Ascending aorta (tissue), 2 donors: ENCODE measurements around the gene FRAS1. TPM values are rescaled to one million over a fixed set of nuclear protein-coding genes. Genes with fewer than 3 reads are reported as not detected.

ENCODE experiments used
- DNase-seq, 2 donors: peaks; one replicate each; pipeline ENCODE4 v3.0.0-alpha.2; 2019; ENCODE audit warnings: low spot score in 2 of 2
- H3K27ac ChIP-seq, 2 donors: fragments of 200-600 bp; sonication (generic); one replicate each; pipeline ENCODE4 v1.5.1; 2016 to 2017; ENCODE audit warnings: mild to moderate bottlenecking in 1 of 2
- H3K27me3 ChIP-seq: fragments of 200-600 bp; sonication (generic); one replicate; pipeline ENCODE4 v1.5.1; 2017
- H3K36me3 ChIP-seq, 2 donors: fragments of 200-600 bp; sonication (generic); one replicate each; pipeline ENCODE4 v1.5.1; 2016
- H3K4me1 ChIP-seq, 2 donors: fragments of 200-600 bp; sonication (generic); one replicate each; pipeline ENCODE4 v1.5.1; 2016 to 2017; ENCODE audit warnings: mild to moderate bottlenecking in 1 of 2
- H3K4me3 ChIP-seq, 2 donors: fragments of 200-600 bp; sonication (generic); one replicate each; pipeline ENCODE4 v1.5.1; 2016 to 2017; ENCODE audit warnings: mild to moderate bottlenecking in 1 of 2
- H3K9me3 ChIP-seq, 2 donors: fragments of 200-600 bp; sonication (generic); one replicate each; pipeline ENCODE4 v1.5.1; 2016
- CTCF ChIP-seq, 3 experiments: fragments of 200-600 bp in 2 of 3; fragments of 450-650 bp in 1 of 3; sonication (generic) in 2 of 3; IDR thresholded peaks; one replicate each; pipeline ENCODE4 v1.5.1; 2016 to 2019; ENCODE audit warnings: antibody characterized with exemption in 3 of 3, mild to moderate bottlenecking in 1 of 3, moderate library complexity in 1 of 3
- intact Hi-C: fragments of 100-400 bp; cut with DNase I; formaldehyde crosslinking; loops from one replicate; pipeline ENCODE4 v1.15.1; 2023
- total RNA-seq: library from RNA; depleted of rRNA; stranded (reverse); fragments of >200 nt; gene quantifications from one replicate; pipeline ENCODE4 v1.1.0, GENCODE V29; 2016

Gene FRAS1
- total RNA-seq, 1 donor from 2014 or later: 0.75 TPM

GRCh38 chr4:78143634-78144033 lies 86.5 kb downstream of the FRAS1 start:
- DNase-seq: no peak
- H3K4me1 ChIP-seq: no peaks in the 10 kb centered on the region
- no peaks in the 10 kb centered on the region for H3K27me3 ChIP-seq
- H3K27ac ChIP-seq: no peak overlapping the region
- H3K4me3 ChIP-seq: no peak overlapping the region
- no peaks in the 10 kb centered on the region for H3K9me3 ChIP-seq
- no peak for TF ChIP-seq CTCF (IDR thresholded peaks at IDR 0.05)
- intact Hi-C loops: no loop called here
- no peaks in the 10 kb centered on the region for H3K36me3 ChIP-seq

GRCh38 chr4:78145008-78145407 lies 87.9 kb downstream of the FRAS1 start:
- H3K9me3 ChIP-seq: no peaks in the 10 kb centered on the region
- no peaks in the 10 kb centered on the region for H3K27me3 ChIP-seq
- no peak overlapping the region for H3K4me3 ChIP-seq
- no peaks in the 10 kb centered on the region for H3K4me1 ChIP-seq
- H3K36me3 ChIP-seq: no peaks in the 10 kb centered on the region
- intact Hi-C loops: no loop called here
- no peak for DNase-seq
- H3K27ac ChIP-seq: no peak overlapping the region
- no peak for TF ChIP-seq CTCF (IDR thresholded peaks at IDR 0.05)

- TF ChIP-seq CTCF (IDR thresholded peaks at IDR 0.05): no peak
- H3K36me3 ChIP-seq: no peaks in the 10 kb centered on the region
- H3K9me3 ChIP-seq: no peaks in the 10 kb centered on the region
- H3K27ac ChIP-seq: no peak overlapping the region
- H3K4me1 ChIP-seq: no peaks in the 10 kb centered on the region
- H3K27me3 ChIP-seq: no peaks in the 10 kb centered on the region
- H3K4me3 ChIP-seq: no peak overlapping the region
- DNase-seq: no peak
- intact Hi-C loops: no loop called here
Measured at GRCh38 chr4:78145622-78146021, 88.5 kb downstream of the FRAS1 start.

GRCh38 chr4:78149751-78150542 lies 92.8 kb downstream of the FRAS1 start:
- Histone ChIP-seq H3K4me3 (no peak overlapping the region), H3K27ac (no peak overlapping the region), H3K36me3 (no peaks in the 10 kb centered on the region), H3K27me3 (no peaks in the 10 kb centered on the region), H3K4me1 (no peaks in the 10 kb centered on the region), H3K9me3 (no peaks in the 10 kb centered on the region)
- no peak for DNase-seq
- TF ChIP-seq CTCF (IDR thresholded peaks at IDR 0.05): no peak
- intact Hi-C loops: no loop called here

- no peaks in the 10 kb centered on the region for H3K9me3 ChIP-seq
- H3K27me3 ChIP-seq: no peaks in the 10 kb centered on the region
- TF ChIP-seq CTCF (IDR thresholded peaks at IDR 0.05): no peak
- intact Hi-C loops: no loop called here
- H3K27ac ChIP-seq: no peak overlapping the region
- no peaks in the 10 kb centered on the region for H3K4me1 ChIP-seq
- DNase-seq: no peak
- H3K4me3 ChIP-seq: no peak overlapping the region
- H3K36me3 ChIP-seq: no peaks in the 10 kb centered on the region
Measured at GRCh38 chr4:78150543-78150864, 93.4 kb downstream of the FRAS1 start.

- no peak for DNase-seq
- intact Hi-C loops: no loop called here
- Histone ChIP-seq H3K27ac (no peak overlapping the region), H3K9me3 (no peaks in the 10 kb centered on the region), H3K27me3 (no peaks in the 10 kb centered on the region), H3K4me1 (no peaks in the 10 kb centered on the region), H3K4me3 (no peak overlapping the region), H3K36me3 (no peaks in the 10 kb centered on the region)
- no peak for TF ChIP-seq CTCF (IDR thresholded peaks at IDR 0.05)
Measured at GRCh38 chr4:78152795-78153194, 95.7 kb downstream of the FRAS1 start.
